Spleen (tissue), 11 donors: ENCODE data around the gene CDHR2. TPM values are rescaled to one million over a fixed set of nuclear protein-coding genes. Genes with fewer than 3 reads are reported as not detected.

Experiments used
- DNase-seq: peaks from one replicate; pipeline ENCODE4 v3.0.0-alpha.2; 2020
- H3K27ac ChIP-seq, 8 donors: fragments of 200-600 bp; sonication (generic) in 7 of 8; 1 replicate in 4 of 8; 2 replicates in 4 of 8; pipeline versions ENCODE4 v1.5.0 to v1.8.0; 2016 to 2021; ENCODE audit warnings: inconsistent platforms in 4 of 8, mild to moderate bottlenecking in 4 of 8, moderate library complexity in 1 of 8
- H3K27me3 ChIP-seq, 7 donors: fragments of 200-600 bp; sonication (generic) in 6 of 7; replicated peaks in 1 of 7; 1 replicate in 4 of 7; 2 replicates in 3 of 7; pipeline versions ENCODE4 v1.5.0 to v1.8.0; 2016 to 2021; ENCODE audit warnings: inconsistent platforms in 3 of 7, mild to moderate bottlenecking in 1 of 7
- H3K36me3 ChIP-seq, 6 donors: fragments of 200-600 bp; sonication (generic) in 5 of 6; 1 replicate in 4 of 6; 2 replicates in 2 of 6; pipeline versions ENCODE4 v1.5.0 to v1.8.0; 2016 to 2021; ENCODE audit warnings: inconsistent platforms in 2 of 6
- H3K4me1 ChIP-seq, 6 donors: fragments of 200-600 bp; sonication (generic) in 5 of 6; 1 replicate in 3 of 6; 2 replicates in 3 of 6; pipeline versions ENCODE4 v1.5.0 to v1.8.0; 2016 to 2021; ENCODE audit warnings: inconsistent platforms in 3 of 6
- H3K4me3 ChIP-seq, 8 donors: fragments of 200-600 bp; sonication (generic) in 7 of 8; 1 replicate in 4 of 8; 2 replicates in 4 of 8; pipeline versions ENCODE4 v1.5.0 to v1.8.0; 2016 to 2021; ENCODE audit warnings: inconsistent platforms in 4 of 8, mild to moderate bottlenecking in 4 of 8, moderate library complexity in 2 of 8
- H3K9me3 ChIP-seq, 8 donors: fragments of 200-600 bp; sonication (generic) in 7 of 8; 1 replicate in 4 of 8; 2 replicates in 4 of 8; pipeline versions ENCODE4 v1.5.0 to v1.8.0; 2016 to 2021; ENCODE audit warnings: inconsistent platforms in 4 of 8
- CTCF ChIP-seq, 11 experiments: fragments of 200-600 bp in 7 of 11; fragments of 450-650 bp in 4 of 11; sonication (generic) in 4 of 11; IDR thresholded peaks in 8 of 11; conservative IDR thresholded peaks in 3 of 11; 1 replicate in 7 of 11; 2 replicates in 4 of 11; pipeline versions ENCODE4 v1.4.0 to v1.8.0; 2016 to 2021; ENCODE audit warnings: antibody characterized with exemption in 11 of 11, inconsistent platforms in 4 of 11, mild to moderate bottlenecking in 1 of 11
- POLR2A ChIP-seq, 3 donors: fragments of 450-650 bp; IDR thresholded peaks; one replicate each; pipeline ENCODE4 v1.5.1; 2017; ENCODE audit warnings: antibody characterized with exemption in 3 of 3, mild to moderate bottlenecking in 1 of 3
- POLR2AphosphoS5 ChIP-seq, 3 donors: sonication (generic); formaldehyde crosslinking; IDR thresholded peaks; one replicate each; pipeline ENCODE4 v1.5.1; 2017; ENCODE audit warnings: antibody characterized with exemption in 3 of 3
- WGBS, 5 donors: extraction: QIAGEN DNeasy Blood & Tissue Kit in 3 of 5; methylation state at CpG; one replicate each; pipeline versions ENCODE4 v1.1.5 to v1.1.7; 2013 to 2018; 5-methylcytosine and 5-hydroxymethylcytosine counted together
- intact Hi-C: fragments of 100-400 bp; cut with DNase I; formaldehyde crosslinking; loops from one replicate; pipeline ENCODE4 v1.15.0; 2023; ENCODE audit warnings: low total_unique reads
- polyA plus RNA-seq, 3 donors: library from polyadenylated mRNA; stranded (reverse); fragments of 200-250 nt; gene quantifications; one replicate each; pipeline ENCODE4 v1.2.1, GENCODE V29; 2013
- total RNA-seq, 7 donors: library from RNA; depleted of rRNA in 3 of 7; stranded (reverse); fragments of >200 nt in 3 of 7; fragmentation: NEBNext Ultra II Directional in 4 of 7; extraction: Animal tissue kit (Norgen Biotek cat#: 25700) in 4 of 7; gene quantifications; one replicate each; pipeline versions ENCODE4 v1.1.0 to v1.2.1, GENCODE V29; 2016 to 2021
- donor health status: healthy with polysubstance abuse.
- donor health status: DM: no; HTN: no; CAD: no; lungs with moderate emphysema.
- donor health status: DM: no; HTN: no; CAD: no.
- donor health status: Bipolar disorder and iron deficiency.
- donor health status: healthy.
- donor health status: DM: no; HTN: no; CAD: no.
- donor health status: DM: yes; HTN: yes; CAD: no.

The CDHR2 gene
- total and polyA plus RNA-seq, 10 donors = 0.02 to 1.4 (median 0.33) TPM; not detected in 2

GRCh38 chr5:176535101-176535663 is 14.0 kb upstream of the CDHR2 start:
- 3 to 19% (median 17%) methylated on average over 7 to 11 of the region's 11 CpGs for WGBS, 5 donors
- H3K27me3 ChIP-seq = no peaks in the 10 kb centered on the region
- DNase-seq = peak; percentile 82
- intact Hi-C loops = loop anchor here (10.0 kb wide), 1 partner anchor 90 kb away; the partner anchor contains the start of gene FAF2
- peaks cover 0 to 43% (median 20%) of the 10 kb centered on the region in 6 donors for H3K36me3 ChIP-seq
- no peaks in the 10 kb centered on the region for H3K9me3 ChIP-seq
- H3K27ac ChIP-seq = peak overlapping the region; percentile 94 to 100 (median 99)
- TF ChIP-seq POLR2A (IDR thresholded peaks at IDR 0.05) = peak in 2 of 3 donors; percentile 69 to 72
- peak in 2 of 3 donors; percentile 47 to 91 for TF ChIP-seq POLR2AphosphoS5 (IDR thresholded peaks at IDR 0.05)
- TF ChIP-seq CTCF (IDR thresholded peaks at IDR 0.05 in 8 of 11, conservative IDR thresholded peaks at IDR 0.05 in 3 of 11) = no peak
- peaks cover 55 to 86% (median 82%) of the 10 kb centered on the region in 6 donors for H3K4me1 ChIP-seq
- peak overlapping the region; percentile 90 to 99 (median 98) for H3K4me3 ChIP-seq

- intact Hi-C loops = loop anchor here (10.0 kb wide), 1 partner anchor 91 kb away; the partner anchor contains the start of gene FAF2
- WGBS, 5 donors = 0 to 3% (median 1%) methylated on average over 9 of the region's 9 CpGs
- Histone ChIP-seq H3K27me3 (no peaks in the 10 kb centered on the region), H3K4me1 (peaks cover 53 to 86% (median 81%) of the 10 kb centered on the region in 6 donors), H3K27ac (peak overlapping the region; percentile 94 to 100 (median 99)), H3K36me3 (peaks cover 0 to 37% (median 16%) of the 10 kb centered on the region in 6 donors), H3K4me3 (peak overlapping the region; percentile 90 to 99 (median 98)), H3K9me3 (no peaks in the 10 kb centered on the region)
- TF ChIP-seq CTCF (IDR thresholded peaks at IDR 0.05 in 8 of 11, conservative IDR thresholded peaks at IDR 0.05 in 3 of 11) = no peak
- no peak for TF ChIP-seq POLR2A (IDR thresholded peaks at IDR 0.05)
- no peak for TF ChIP-seq POLR2AphosphoS5 (IDR thresholded peaks at IDR 0.05)
- peak; percentile 87 for DNase-seq
Observed at GRCh38 chr5:176535664-176536131, 13.4 kb upstream of the CDHR2 start.

- TF ChIP-seq POLR2A (IDR thresholded peaks at IDR 0.05) (peak in 1 of 3 donors; percentile 19), CTCF (IDR thresholded peaks at IDR 0.05 in 8 of 11, conservative IDR thresholded peaks at IDR 0.05 in 3 of 11) (no peak), POLR2AphosphoS5 (IDR thresholded peaks at IDR 0.05) (peak; percentile 81 to 85 (median 84))
- Histone ChIP-seq H3K36me3 (peaks cover 0 to 31% (median 10%) of the 10 kb centered on the region in 6 donors), H3K27me3 (no peaks in the 10 kb centered on the region), H3K4me3 (peak overlapping the region; percentile 90 to 99 (median 98)), H3K27ac (peak overlapping the region; percentile 94 to 100 (median 99)), H3K4me1 (peaks cover 53 to 86% (median 81%) of the 10 kb centered on the region in 6 donors), H3K9me3 (no peaks in the 10 kb centered on the region)
- intact Hi-C loops = loop anchor here (10.0 kb wide), 1 partner anchor 92 kb away; the partner anchor contains the start of gene FAF2
- DNase-seq = peak; percentile 98
- WGBS, 5 donors = 0 to 1% (median 1%) methylated on average over 28 to 43 of the region's 43 CpGs
Observed at GRCh38 chr5:176536132-176536901, 12.8 kb upstream of the CDHR2 start.
